GM18868 (cell line): ENCODE measurements around the gene KIAA1755.

Experiments used
- ATAC-seq: cut with Tn5 transposase; IDR thresholded peaks from one replicate; pipeline ENCODE4 v1.9.1; 2021; ENCODE audit warnings: mild to moderate bottlenecking, moderate library complexity; ENCODE audit not compliant: unreplicated experiment

Gene KIAA1755

GRCh38 chr20:38242848-38243708 is 17.5 kb downstream of the KIAA1755 start:
- ATAC-seq = no peak

- ATAC-seq = no peak
These were observed 19.3 kb downstream of the KIAA1755 start for GRCh38 chr20:38241201-38241600.

GRCh38 chr20:38239441-38239840 is 21.1 kb downstream of the KIAA1755 start:
- no peak for ATAC-seq

DNA sequence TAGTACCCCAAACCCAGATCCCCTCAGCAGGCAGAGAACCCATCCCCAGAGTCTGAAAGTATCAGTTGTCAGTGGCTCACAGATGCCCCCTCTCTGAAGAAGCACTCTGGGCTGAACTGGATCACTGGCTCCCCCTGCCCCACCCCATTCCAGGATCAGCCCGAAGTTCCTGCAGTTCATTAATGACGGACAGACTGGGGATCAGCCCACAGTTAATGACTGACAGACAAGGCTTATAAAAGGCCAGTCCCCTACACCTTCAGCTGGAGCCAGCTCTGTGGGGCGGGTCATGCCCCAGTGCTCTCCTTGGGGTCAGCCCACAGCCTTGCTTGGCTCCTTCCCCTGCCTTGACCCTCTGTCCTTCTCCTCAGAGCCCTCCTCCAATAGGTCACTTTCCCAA is 21.7 kb downstream of the KIAA1755 start:
- ATAC-seq = no peak

DNA sequence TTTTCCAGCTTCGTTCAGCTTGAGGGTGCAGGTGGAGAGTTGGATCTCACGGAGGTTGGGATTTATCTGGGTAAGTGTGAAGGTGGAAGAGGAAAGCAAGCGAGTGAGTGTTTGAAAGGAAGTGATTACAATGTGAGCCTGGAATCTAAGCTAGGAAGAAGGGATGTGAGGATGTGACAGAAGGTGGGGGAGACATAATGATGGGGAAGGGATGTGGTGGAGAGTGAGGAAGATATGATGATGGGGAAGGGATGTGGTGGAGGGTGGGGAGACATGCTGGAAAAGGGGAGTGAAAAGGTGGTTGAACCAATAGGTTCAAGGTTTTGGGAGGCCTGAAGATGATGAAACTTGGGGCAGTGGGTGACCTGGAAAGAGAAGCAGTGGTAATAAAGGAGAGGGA is 23.2 kb downstream of the KIAA1755 start:
- no peak for ATAC-seq

- no peak for ATAC-seq
These were observed 28.9 kb downstream of the KIAA1755 start for GRCh38 chr20:38231531-38232121.

DNA sequence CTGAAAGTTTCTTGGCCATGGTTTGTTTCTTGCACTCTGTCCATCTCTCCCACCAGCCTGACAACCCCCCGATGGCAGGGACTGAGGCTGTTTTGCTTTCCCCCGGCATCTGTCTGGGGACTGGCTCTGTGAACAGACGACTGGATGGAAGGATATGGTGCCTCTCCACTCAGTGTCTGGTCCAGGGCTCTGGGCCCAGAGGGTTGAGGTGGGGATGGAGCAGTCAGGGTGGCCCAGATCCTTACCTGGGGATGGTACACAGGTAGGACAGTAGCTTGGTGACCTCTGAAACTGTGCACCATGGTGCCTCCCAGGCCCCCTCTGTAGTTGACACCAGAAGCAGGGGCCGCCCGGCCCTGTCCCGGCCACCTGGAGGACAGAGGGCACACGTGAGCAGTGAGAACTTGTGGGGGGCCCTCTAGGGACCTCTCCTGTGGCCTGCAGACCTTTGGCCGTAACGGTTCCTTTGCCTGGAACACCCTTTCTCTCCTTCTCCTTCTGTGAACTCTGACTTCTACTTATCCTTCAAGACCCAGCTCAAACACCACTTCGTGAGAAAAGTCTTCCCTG is 29.5 kb downstream of the KIAA1755 start:
- no peak for ATAC-seq

- no peak for ATAC-seq
These were observed 30.3 kb downstream of the KIAA1755 start for GRCh38 chr20:38230253-38230551.

GRCh38 chr20:38229376-38230252 is 30.9 kb downstream of the KIAA1755 start:
- ATAC-seq = no peak

DNA sequence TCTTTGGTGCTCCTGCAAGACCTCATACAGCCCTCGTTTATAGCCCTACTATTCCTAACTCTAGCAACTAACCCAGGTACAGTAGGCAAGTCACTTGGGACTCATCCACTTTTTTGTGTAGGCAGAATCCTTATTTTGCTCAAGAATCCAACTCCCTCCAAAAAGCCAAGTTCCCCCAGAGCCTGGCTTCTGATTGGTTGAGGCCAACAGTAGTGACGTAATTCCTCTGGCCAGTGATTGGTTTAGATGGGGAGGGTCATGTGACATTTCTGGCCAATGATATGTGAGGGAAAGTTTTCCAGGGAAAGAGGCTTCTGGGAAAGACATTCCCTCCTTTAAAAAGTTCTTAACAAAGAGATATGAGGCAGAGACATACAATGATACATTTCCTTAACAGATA is 32.1 kb downstream of the KIAA1755 start:
- no peak for ATAC-seq

- no peak for ATAC-seq
These were observed 32.8 kb downstream of the KIAA1755 start for GRCh38 chr20:38227420-38228360.

- ATAC-seq = no peak
These were observed 34.0 kb downstream of the KIAA1755 start for GRCh38 chr20:38226553-38226952.

- ATAC-seq = no peak
These were observed 34.7 kb downstream of the KIAA1755 start for GRCh38 chr20:38225900-38226263.

DNA sequence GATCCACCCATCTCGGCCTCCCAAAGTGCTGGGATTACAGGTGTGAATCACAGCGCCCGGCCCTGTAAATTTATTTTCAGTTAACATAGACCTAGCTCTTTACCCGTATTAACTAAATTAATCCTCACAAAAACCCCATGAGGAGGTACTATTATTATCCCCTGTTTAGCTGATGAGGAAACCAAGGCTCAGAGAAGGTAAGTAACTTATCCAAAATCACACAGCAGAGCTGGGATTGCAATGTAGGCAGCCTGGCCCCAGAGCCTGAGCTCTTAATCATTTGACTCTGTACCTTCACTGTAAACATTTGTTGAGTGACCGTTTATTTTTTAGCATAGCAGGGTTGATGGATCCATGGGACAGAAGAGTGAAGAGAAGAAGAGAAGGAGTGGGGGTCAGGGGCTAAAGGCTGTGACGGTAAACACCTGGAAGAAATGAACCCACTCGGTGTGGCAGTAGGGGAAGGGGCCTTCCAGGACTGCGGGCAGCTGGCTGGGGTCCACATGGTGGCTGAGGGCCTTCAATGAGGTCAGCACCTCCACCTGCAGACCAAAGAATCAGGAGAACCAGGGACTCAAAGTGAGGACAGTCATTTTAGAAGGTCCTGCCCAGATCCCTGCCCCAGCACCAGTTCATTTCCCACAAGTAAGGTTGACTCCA is 35.2 kb downstream of the KIAA1755 start:
- no peak for ATAC-seq

- ATAC-seq = no peak
These were observed 36.0 kb downstream of the KIAA1755 start for GRCh38 chr20:38224531-38224930.

- no peak for ATAC-seq
These were observed 36.8 kb downstream of the KIAA1755 start for GRCh38 chr20:38223743-38224100.

DNA sequence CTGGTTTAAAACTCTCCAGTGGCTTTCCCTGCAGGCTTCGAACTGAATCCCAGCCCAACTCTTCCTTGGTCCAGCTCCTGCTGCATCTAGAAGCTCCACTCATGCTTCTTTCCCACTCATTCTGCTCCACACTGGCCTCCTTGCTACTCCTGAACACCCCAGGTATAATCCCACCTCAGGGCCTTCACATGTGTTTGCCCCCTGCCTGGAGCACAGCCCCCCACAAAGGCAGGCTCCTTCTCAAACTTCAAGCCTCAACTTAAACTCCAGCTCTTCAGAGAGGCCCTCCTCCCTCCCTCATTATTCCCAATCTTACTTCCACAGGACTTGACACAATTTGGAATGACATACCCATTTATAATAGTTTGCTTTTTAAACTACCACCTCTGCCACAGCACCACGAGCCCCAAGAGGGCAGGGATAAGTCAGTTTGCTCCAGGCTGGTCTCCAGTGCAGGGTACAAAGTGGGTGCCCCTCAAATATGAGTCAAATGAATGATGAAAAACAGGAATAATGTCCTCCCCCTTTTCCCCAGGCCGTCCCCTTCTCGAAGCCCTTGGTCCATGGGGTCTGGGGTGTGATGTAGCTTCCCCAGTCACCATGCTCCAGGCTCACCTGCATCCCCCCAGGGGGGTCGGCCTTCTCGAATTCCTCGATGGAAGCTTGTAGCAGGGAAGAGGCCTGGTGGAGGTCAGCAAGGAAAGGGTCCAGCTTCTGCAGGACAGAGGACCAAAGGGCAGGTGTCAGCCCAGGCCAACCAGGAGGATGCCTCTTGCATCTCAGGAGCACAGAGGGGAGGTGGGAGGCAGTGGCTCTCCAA is 37.4 kb downstream of the KIAA1755 start:
- ATAC-seq = no peak

DNA sequence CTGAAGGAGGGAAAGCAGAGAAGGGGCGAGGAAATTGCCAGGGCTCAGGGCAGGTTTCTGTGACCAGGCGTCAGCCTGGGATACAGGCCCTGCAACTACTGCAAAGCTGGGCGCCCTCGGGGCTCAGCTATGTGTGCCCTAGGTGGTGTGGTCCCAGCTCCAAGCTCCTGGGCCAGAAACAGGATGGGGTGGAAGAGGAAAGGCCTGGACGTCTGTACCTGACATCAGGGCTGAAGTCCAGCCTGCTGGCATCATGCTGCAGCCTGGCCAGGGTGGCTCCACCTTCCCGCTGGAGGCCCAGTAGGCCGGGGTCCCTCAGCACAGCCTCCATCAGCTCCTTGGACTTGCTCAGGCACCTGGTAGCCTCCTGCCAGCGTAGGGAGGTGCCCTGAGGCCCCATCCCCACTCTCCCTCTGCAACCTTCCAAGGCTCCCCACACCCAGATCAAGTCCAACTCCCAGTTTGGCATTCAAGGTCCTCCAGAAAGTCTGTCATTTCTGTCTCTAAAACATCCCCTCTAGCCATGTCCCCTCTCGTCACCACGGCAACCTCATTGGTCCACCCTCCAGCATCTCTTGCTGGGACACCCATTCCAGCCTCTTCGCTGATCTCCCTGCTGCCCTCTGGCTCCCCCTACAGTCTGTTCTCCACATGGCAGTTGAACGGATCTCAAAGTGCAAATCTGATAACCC is 38.2 kb downstream of the KIAA1755 start:
- no peak for ATAC-seq
